ENCODE data around the gene POLR2E. TPM values are rescaled to one million over a fixed set of nuclear protein-coding genes. Genes with fewer than 3 reads are reported as not detected.

Gene POLR2E
- polyA plus RNA-seq, 1 donor (not counting 4 experiments of a cell fraction or from before 2014, with no cell fraction given) = 178 TPM

- Histone ChIP-seq H3K9ac (ENCODE audit: control insufficient read depth, extremely low read depth, insufficient read depth, low read length) (no peak overlapping the region), H3K4me2 (ENCODE audit: control insufficient read depth, extremely low read depth, insufficient read depth, low read depth, low read length) (no peak overlapping the region), H4K20me1 (ENCODE audit: control insufficient read depth, extremely low read depth, insufficient read depth, low read length) (no peaks in the 10 kb centered on the region), H3K4me3 (ENCODE audit: control insufficient read depth in 2 of 3, extremely low read depth in 1 of 3, insufficient read depth in 2 of 3, low read depth in 1 of 3, low read length in 3 of 3) (no peak overlapping the region), H3K27ac (ENCODE audit: control insufficient read depth, insufficient read depth, low read length) (no peak overlapping the region), H3K9me1 (ENCODE audit: control insufficient read depth, extremely low read depth, insufficient read depth, low read length) (no peaks in the 10 kb centered on the region), H3K79me2 (ENCODE audit: control insufficient read depth, insufficient read depth, low read length) (no peaks in the 10 kb centered on the region), H3K27me3 (ENCODE audit: control insufficient read depth, extremely low read depth, insufficient read depth, low read length) (peaks cover 12% of the 10 kb centered on the region), H3K4me1 (ENCODE audit: control insufficient read depth, extremely low read depth, insufficient read depth, low read length) (peaks cover 24% of the 10 kb centered on the region), H3K9me3 (ENCODE audit: control insufficient read depth, low read depth, low read length) (no peaks in the 10 kb centered on the region), H2AFZ (ENCODE audit: control insufficient read depth, low read length) (no peak overlapping the region), H3K36me3 (ENCODE audit: control insufficient read depth in 2 of 2, extremely low read depth in 1 of 2, insufficient read depth in 2 of 2, low read length in 2 of 2) (peaks cover 0 to 5% of the 10 kb centered on the region in 2 experiments)
- dilution Hi-C loops (cut with MboI; ENCODE audit: extremely low pct_ligation_motif_present, low sequenced_read_pairs) = no loop called here
- TF ChIP-seq EZH2 (IDR thresholded peaks at IDR 0.05; ENCODE audit: low read length) = no peak
- TF ChIP-seq, protein P1, sequence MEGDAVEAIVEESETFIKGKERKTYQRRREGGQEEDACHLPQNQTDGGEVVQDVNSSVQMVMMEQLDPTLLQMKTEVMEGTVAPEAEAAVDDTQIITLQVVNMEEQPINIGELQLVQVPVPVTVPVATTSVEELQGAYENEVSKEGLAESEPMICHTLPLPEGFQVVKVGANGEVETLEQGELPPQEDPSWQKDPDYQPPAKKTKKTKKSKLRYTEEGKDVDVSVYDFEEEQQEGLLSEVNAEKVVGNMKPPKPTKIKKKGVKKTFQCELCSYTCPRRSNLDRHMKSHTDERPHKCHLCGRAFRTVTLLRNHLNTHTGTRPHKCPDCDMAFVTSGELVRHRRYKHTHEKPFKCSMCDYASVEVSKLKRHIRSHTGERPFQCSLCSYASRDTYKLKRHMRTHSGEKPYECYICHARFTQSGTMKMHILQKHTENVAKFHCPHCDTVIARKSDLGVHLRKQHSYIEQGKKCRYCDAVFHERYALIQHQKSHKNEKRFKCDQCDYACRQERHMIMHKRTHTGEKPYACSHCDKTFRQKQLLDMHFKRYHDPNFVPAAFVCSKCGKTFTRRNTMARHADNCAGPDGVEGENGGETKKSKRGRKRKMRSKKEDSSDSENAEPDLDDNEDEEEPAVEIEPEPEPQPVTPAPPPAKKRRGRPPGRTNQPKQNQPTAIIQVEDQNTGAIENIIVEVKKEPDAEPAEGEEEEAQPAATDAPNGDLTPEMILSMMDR (optimal IDR thresholded peaks at IDR 0.05 in 1 of 3, IDR thresholded peaks at IDR 0.05 in 1 of 3, conservative IDR thresholded peaks at IDR 0.05 in 1 of 3; ENCODE audit: extremely low read depth in 1 of 3, insufficient read depth in 2 of 3, low read length in 3 of 3) = no peak
- FAIRE-seq (peak; percentile 57), DNase-seq (ENCODE audit: low read depth, low spot score) (no peak)
Observed at GRCh38 chr19:1065606-1066109, 29.5 kb downstream of the POLR2E start.

DNA sequence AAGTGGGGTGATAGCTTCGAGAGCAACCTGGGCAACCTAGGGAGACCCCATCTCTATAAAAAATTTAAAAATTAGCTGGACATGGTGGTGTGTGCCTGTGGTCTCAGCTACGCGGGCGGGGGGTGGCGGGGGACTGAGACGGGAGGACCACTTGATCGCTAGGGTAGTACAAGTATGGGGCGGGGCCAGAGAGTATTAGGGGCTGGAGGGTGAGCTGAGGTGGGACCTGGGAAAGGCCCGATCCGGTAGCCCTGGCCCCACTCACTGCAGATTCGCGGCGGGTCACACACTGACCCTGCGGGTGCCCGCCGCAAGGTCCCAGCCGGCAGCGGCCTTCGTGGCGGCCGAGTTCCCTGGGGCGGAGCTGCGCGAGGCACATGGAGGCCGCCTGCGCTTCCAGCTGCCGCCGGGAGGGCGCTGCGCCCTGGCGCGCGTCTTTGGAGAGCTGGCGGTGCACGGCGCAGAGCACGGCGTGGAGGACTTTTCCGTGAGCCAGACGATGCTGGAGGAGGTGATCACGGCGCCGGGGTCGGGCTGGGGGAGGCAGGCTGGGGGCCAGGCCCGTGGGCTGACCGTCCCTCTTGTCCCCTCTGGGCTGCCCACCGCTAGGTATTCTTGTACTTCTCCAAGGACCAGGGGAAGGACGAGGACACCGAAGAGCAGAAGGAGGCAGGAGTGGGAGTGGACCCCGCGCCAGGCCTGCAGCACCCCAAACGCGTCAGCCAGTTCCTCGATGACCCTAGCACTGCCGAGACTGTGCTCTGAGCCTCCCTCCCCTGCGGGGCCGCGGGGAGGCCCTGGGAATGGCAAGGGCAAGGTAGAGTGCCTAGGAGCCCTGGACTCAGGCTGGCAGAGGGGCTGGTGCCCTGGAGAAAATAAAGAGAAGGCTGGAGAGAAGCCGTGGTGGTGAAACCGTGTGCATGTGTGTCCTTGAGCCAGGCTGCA, 30.2 kb downstream of the POLR2E start:
- dilution Hi-C loops (cut with MboI; ENCODE audit: extremely low pct_ligation_motif_present, low sequenced_read_pairs) = no loop called here
- no peaks in the 10 kb centered on the region for H3K9me1 ChIP-seq (ENCODE audit: control insufficient read depth, extremely low read depth, insufficient read depth, low read length)
- no peak overlapping the region for H3K27ac ChIP-seq (ENCODE audit: control insufficient read depth, insufficient read depth, low read length)
- peak overlapping the region; percentile 8 for H3K4me2 ChIP-seq (ENCODE audit: control insufficient read depth, extremely low read depth, insufficient read depth, low read depth, low read length)
- TF ChIP-seq, protein P1 (optimal IDR thresholded peaks at IDR 0.05 in 1 of 3, IDR thresholded peaks at IDR 0.05 in 1 of 3, conservative IDR thresholded peaks at IDR 0.05 in 1 of 3; ENCODE audit: extremely low read depth in 1 of 3, insufficient read depth in 2 of 3, low read length in 3 of 3) = peak; percentile 50 to 89 (median 85)
- no peak for TF ChIP-seq EZH2 (IDR thresholded peaks at IDR 0.05; ENCODE audit: low read length)
- peaks cover 0 to 5% of the 10 kb centered on the region in 2 experiments for H3K36me3 ChIP-seq (ENCODE audit: control insufficient read depth in 2 of 2, extremely low read depth in 1 of 2, insufficient read depth in 2 of 2, low read length in 2 of 2)
- H3K79me2 ChIP-seq (ENCODE audit: control insufficient read depth, insufficient read depth, low read length) = no peaks in the 10 kb centered on the region
- no peak overlapping the region for H2AFZ ChIP-seq (ENCODE audit: control insufficient read depth, low read length)
- no peak for DNase-seq (ENCODE audit: low read depth, low spot score)
- H4K20me1 ChIP-seq (ENCODE audit: control insufficient read depth, extremely low read depth, insufficient read depth, low read length) = no peaks in the 10 kb centered on the region
- H3K27me3 ChIP-seq (ENCODE audit: control insufficient read depth, extremely low read depth, insufficient read depth, low read length) = peaks cover 8% of the 10 kb centered on the region
- no peaks in the 10 kb centered on the region for H3K9me3 ChIP-seq (ENCODE audit: control insufficient read depth, low read depth, low read length)
- H3K4me1 ChIP-seq (ENCODE audit: control insufficient read depth, extremely low read depth, insufficient read depth, low read length) = peaks cover 24% of the 10 kb centered on the region
- no peak for FAIRE-seq
- H3K4me3 ChIP-seq (ENCODE audit: control insufficient read depth in 2 of 3, extremely low read depth in 1 of 3, insufficient read depth in 2 of 3, low read depth in 1 of 3, low read length in 3 of 3) = no peak overlapping the region
- H3K9ac ChIP-seq (ENCODE audit: control insufficient read depth, extremely low read depth, insufficient read depth, low read length) = no peak overlapping the region
